H1 (cell line): ENCODE data around the gene DACT1. TPM values are rescaled to one million over a fixed set of nuclear protein-coding genes. Genes with fewer than 3 reads are reported as not detected.

Experiments used
- CTCF ChIA-PET: fragments of 300-600 bp; sonication (Branson Sonifier 250); formaldehyde crosslinking; loops from one replicate; lab custom pipeline; 2021; ENCODE audit not compliant: partially characterized antibody; lab: Charles Lee
- POLR2A ChIA-PET: fragments of 300-600 bp; sonication (Branson Sonifier 250); formaldehyde crosslinking; loops from one replicate; lab custom pipeline; 2021; ENCODE audit warnings: inconsistent platforms; ENCODE audit not compliant: partially characterized antibody; lab: Charles Lee
- DNase-seq, 2 experiments: peaks; one replicate each; pipeline versions ENCODE4 v3.0.0 to v3.0.0-alpha.2; 2010 to 2022; ENCODE audit warnings: low spot score in 2 of 2, low read depth in 1 of 2, mixed read lengths in 1 of 2
- FAIRE-seq: peaks from 2 replicates; lab custom pipeline; 2011; peaks lifted over from hg19 to GRCh38; lab: Jason Lieb, UNC
- H2AFZ ChIP-seq: 2 replicates; pipeline ENCODE4 v1.8.1; 2012; ENCODE audit warnings: low read length, inconsistent platforms
- H2AK5ac ChIP-seq: 2 replicates; pipeline ENCODE4 v1.6.1; 2013; ENCODE audit warnings: low read depth, low read length
- H2BK120ac ChIP-seq: replicated peaks from 2 replicates; pipeline ENCODE3; 2013; ENCODE audit warnings: low read depth, low read length, inconsistent platforms
- H2BK12ac ChIP-seq: 2 replicates; pipeline ENCODE4 v1.6.1; 2013; ENCODE audit warnings: low read depth, low read length
- H2BK15ac ChIP-seq: 2 replicates; pipeline ENCODE4 v1.6.1; 2013; ENCODE audit warnings: low read length
- H2BK20ac ChIP-seq: 2 replicates; pipeline ENCODE4 v1.6.1; 2013; ENCODE audit warnings: low read length
- H2BK5ac ChIP-seq: 2 replicates; pipeline ENCODE4 v1.6.1; 2013; ENCODE audit warnings: low read depth, low read length
- H3K14ac ChIP-seq: 2 replicates; pipeline ENCODE4 v1.6.1; 2013; ENCODE audit warnings: inconsistent platforms; ENCODE audit not compliant: insufficient read length
- H3K18ac ChIP-seq: 2 replicates; pipeline ENCODE4 v1.6.1; 2013; ENCODE audit warnings: low read length; ENCODE audit errors: extremely low read depth
- H3K23ac ChIP-seq: 2 replicates; pipeline ENCODE4 v1.6.1; 2013; ENCODE audit warnings: inconsistent platforms; ENCODE audit not compliant: insufficient read length
- H3K23me2 ChIP-seq: 2 replicates; pipeline ENCODE4 v1.6.1; 2013; ENCODE audit warnings: low read depth, low read length
- H3K27ac ChIP-seq: 2 replicates; pipeline ENCODE4 v1.6.1; 2011; ENCODE audit warnings: low read depth, low read length, inconsistent platforms
- H3K27me3 ChIP-seq, 4 experiments: replicated peaks in 1 of 4; 1 replicate in 1 of 4; 2 replicates in 3 of 4; pipeline versions ENCODE4 v1.6.1 to v1.8.1; 2011 to 2013; ENCODE audit warnings: low read length in 3 of 4, mild to moderate bottlenecking in 3 of 4, inconsistent platforms in 2 of 4, mixed read lengths in 2 of 4, moderate library complexity in 1 of 4; ENCODE audit not compliant: control insufficient read depth in 3 of 4, insufficient read depth in 3 of 4; ENCODE audit errors: extremely low read depth in 1 of 4
- H3K36me3 ChIP-seq, 4 experiments: 2 replicates each; pipeline versions ENCODE4 v1.6.1 to v1.8.1; 2011 to 2013; ENCODE audit warnings: mild to moderate bottlenecking in 4 of 4, low read length in 3 of 4, moderate library complexity in 2 of 4, control low read depth in 1 of 4, inconsistent platforms in 1 of 4; ENCODE audit not compliant: insufficient read depth in 4 of 4, control insufficient read depth in 2 of 4
- H3K4ac ChIP-seq: replicated peaks from 2 replicates; pipeline ENCODE3; 2013; ENCODE audit warnings: low read length, low read depth, mixed read lengths, inconsistent platforms; ENCODE audit not compliant: insufficient read length
- H3K4me1 ChIP-seq, 4 experiments: replicated peaks in 1 of 4; 1 replicate in 1 of 4; 2 replicates in 3 of 4; pipeline versions ENCODE4 v1.6.1 to v1.8.1; 2011 to 2013; ENCODE audit warnings: low read length in 3 of 4, inconsistent platforms in 2 of 4, mixed read lengths in 1 of 4; ENCODE audit not compliant: insufficient read depth in 4 of 4, control insufficient read depth in 3 of 4
- H3K4me2 ChIP-seq, 2 experiments: 2 replicates each; pipeline versions ENCODE4 v1.6.1 to v1.8.1; 2011 to 2013; ENCODE audit warnings: low read depth in 2 of 2, low read length in 2 of 2, control low read depth in 1 of 2, inconsistent platforms in 1 of 2, mild to moderate bottlenecking in 1 of 2; ENCODE audit not compliant: insufficient read depth in 1 of 2
- H3K4me3 ChIP-seq, 4 experiments: fragments of 200-600, 300-600 bp in 1 of 4; sonication (generic), shearing (Covaris generic), sonication (Bioruptor Twin) in 1 of 4; 2 replicates each; pipeline versions ENCODE4 v1.5.1 to v1.8.1; 2011 to 2016; ENCODE audit warnings: low read length in 4 of 4, low read depth in 3 of 4, control low read depth in 2 of 4, inconsistent platforms in 2 of 4, mild to moderate bottlenecking in 2 of 4, mixed read lengths in 1 of 4, moderate library complexity in 1 of 4; ENCODE audit not compliant: insufficient read depth in 2 of 4; ENCODE audit errors: extremely low read depth in 1 of 4
- H3K56ac ChIP-seq: replicated peaks from 2 replicates; pipeline ENCODE3; 2013; ENCODE audit warnings: low read depth, mild to moderate bottlenecking, mixed read lengths, low read length, inconsistent platforms; ENCODE audit not compliant: insufficient read length
- H3K79me1 ChIP-seq: 2 replicates; pipeline ENCODE4 v1.6.1; 2013; ENCODE audit warnings: low read depth, low read length, control low read depth
- H3K79me2 ChIP-seq, 2 experiments: 2 replicates each; pipeline versions ENCODE4 v1.6.1 to v1.8.1; 2012 to 2013; ENCODE audit warnings: low read length in 2 of 2, mild to moderate bottlenecking in 2 of 2, inconsistent platforms in 1 of 2; ENCODE audit not compliant: insufficient read depth in 2 of 2, control insufficient read depth in 1 of 2
- H3K9ac ChIP-seq, 4 experiments: replicated peaks in 1 of 4; 1 replicate in 1 of 4; 2 replicates in 3 of 4; pipeline versions ENCODE4 v1.6.1 to v1.8.1; 2011 to 2013; ENCODE audit warnings: low read depth in 3 of 4, low read length in 3 of 4, control low read depth in 2 of 4, mild to moderate bottlenecking in 2 of 4, moderate library complexity in 2 of 4, inconsistent platforms in 1 of 4; ENCODE audit errors: extremely low read depth in 1 of 4
- H3K9me3 ChIP-seq, 2 experiments: 2 replicates each; pipeline versions ENCODE4 v1.6.1 to v1.8.1; 2012 to 2013; ENCODE audit warnings: mild to moderate bottlenecking in 2 of 2, moderate library complexity in 2 of 2, control low read depth in 1 of 2, inconsistent platforms in 1 of 2, low read depth in 1 of 2, low read length in 1 of 2, mixed read lengths in 1 of 2; ENCODE audit not compliant: insufficient read depth in 2 of 2
- H4K20me1 ChIP-seq, 2 experiments: replicated peaks in 1 of 2; 2 replicates each; pipeline versions ENCODE3 to v1.8.1; 2011 to 2013; ENCODE audit warnings: inconsistent platforms in 2 of 2, low read length in 2 of 2, mild to moderate bottlenecking in 1 of 2; ENCODE audit not compliant: insufficient read depth in 2 of 2, control insufficient read depth in 1 of 2
- H4K5ac ChIP-seq: 2 replicates; pipeline ENCODE4 v1.6.1; 2013; ENCODE audit warnings: low read length, low read depth, mixed read lengths, inconsistent platforms; ENCODE audit not compliant: insufficient read length
- H4K8ac ChIP-seq: 2 replicates; pipeline ENCODE4 v1.8.0; 2013; ENCODE audit warnings: mild to moderate bottlenecking, moderate library complexity, low read length, inconsistent platforms; ENCODE audit not compliant: insufficient read depth; ENCODE audit errors: extremely low read depth
- H4K91ac ChIP-seq: replicated peaks from 2 replicates; pipeline ENCODE3; 2013; ENCODE audit warnings: low read length, mixed read lengths, inconsistent platforms; ENCODE audit not compliant: insufficient read length
- PHF8 ChIP-seq: fragments of 200-600 bp; sonication (generic); conservative IDR thresholded peaks from 2 replicates; pipeline ENCODE4 v1.7.1; 2012; ENCODE audit warnings: low read depth, mild to moderate bottlenecking, inconsistent platforms, low read length, moderate library complexity
- WGBS, 2 experiments: shearing (Covaris generic) in 1 of 2; methylation state at CpG; one replicate each; pipeline versions ENCODE4 v1.1.6 to v1.1.7; 2013 to 2015; ENCODE audit warnings: low lambda C conversion rate in 2 of 2, mixed read lengths in 2 of 2, inconsistent platforms in 1 of 2, low coverage in 1 of 2, missing lambda C conversion rate in 1 of 2; ENCODE audit not compliant: insufficient replicate concordance in 2 of 2, insufficient coverage in 1 of 2, insufficient read length in 1 of 2; ENCODE audit errors: extremely low coverage in 1 of 2, missing lambda C conversion rate in 1 of 2; 5-methylcytosine and 5-hydroxymethylcytosine counted together
- polyA plus RNA-seq, 7 experiments: library from polyadenylated mRNA; depleted of rRNA in 3 of 7; stranded (reverse) in 5 of 7; unstranded in 2 of 7; fragments of >200 nt in 5 of 7; fragments of 200-250 nt in 2 of 7; gene quantifications; 1 replicate in 5 of 7; 2 replicates in 1 of 7; 4 replicates in 1 of 7; pipeline versions ENCODE4 v1.2.1 to v1.2.3, GENCODE V29; 2011 to 2013; ENCODE audit warnings: missing spikeins in 2 of 7, mixed read lengths in 2 of 7
- total RNA-seq: library from RNA; stranded (reverse); fragmentation: NEBNext Ultra II Directional; extraction: Animal tissue kit (Norgen Biotek cat#: 25700); gene quantifications from 2 replicates; pipeline ENCODE4 v1.2.1, GENCODE V29; 2021

Gene DACT1
- total and polyA plus RNA-seq, 2 of the 8 experiments (the other 6 are each of a cell fraction or from before 2014, with no cell fraction given), result 3.2 to 29.8 TPM

- ChIA-PET CTCF (no interaction called here), POLR2A (no interaction called here)
- Histone ChIP-seq H3K4ac (no peak overlapping the region), H3K14ac (no peak overlapping the region), H2BK5ac (no peak overlapping the region), H2AFZ (no peak overlapping the region), H3K9ac (no peak overlapping the region), H3K27ac (no peak overlapping the region), H2BK12ac (no peak overlapping the region), H3K56ac (no peak overlapping the region), H4K8ac (no peak overlapping the region; the same call in 1 of the 2 replicates), H3K36me3 (no peaks in the 10 kb centered on the region), H3K79me1 (no peaks in the 10 kb centered on the region), H4K5ac (no peak overlapping the region), H4K91ac (no peak overlapping the region), H2BK15ac (no peak overlapping the region), H3K18ac (no peak overlapping the region), H2AK5ac (no peak overlapping the region), H3K23ac (no peak overlapping the region), H2BK120ac (no peak overlapping the region), H2BK20ac (no peak overlapping the region), H3K4me3 (no peak overlapping the region), H3K79me2 (no peaks in the 10 kb centered on the region), H3K23me2 (no peaks in the 10 kb centered on the region), H4K20me1 (no peaks in the 10 kb centered on the region), H3K4me2 (no peak overlapping the region), H3K27me3 (no peaks in the 10 kb centered on the region), H3K4me1 (peaks cover 0 to 4% (median 0%) of the 10 kb centered on the region in 4 experiments; a peak in 3 of 7 replicates), H3K9me3 (no peaks in the 10 kb centered on the region)
- no peak for FAIRE-seq
- WGBS, 2 experiments, result 96% methylated on average over 3 of the region's 3 CpGs; no CpG with 5 or more reads in 1 of the 2 experiments
- no peak for DNase-seq
- TF ChIP-seq PHF8, result no peak
Measured at GRCh38 chr14:58660407-58660806, 22.6 kb downstream of the DACT1 start.
